GM19438 (cell line): ENCODE data around the gene LARP6.

Source experiments
- ATAC-seq: cut with Tn5 transposase; IDR thresholded peaks from one replicate; pipeline ENCODE4 v1.9.1; 2021; ENCODE audit warnings: low read depth; ENCODE audit not compliant: unreplicated experiment

The LARP6 gene

DNA sequence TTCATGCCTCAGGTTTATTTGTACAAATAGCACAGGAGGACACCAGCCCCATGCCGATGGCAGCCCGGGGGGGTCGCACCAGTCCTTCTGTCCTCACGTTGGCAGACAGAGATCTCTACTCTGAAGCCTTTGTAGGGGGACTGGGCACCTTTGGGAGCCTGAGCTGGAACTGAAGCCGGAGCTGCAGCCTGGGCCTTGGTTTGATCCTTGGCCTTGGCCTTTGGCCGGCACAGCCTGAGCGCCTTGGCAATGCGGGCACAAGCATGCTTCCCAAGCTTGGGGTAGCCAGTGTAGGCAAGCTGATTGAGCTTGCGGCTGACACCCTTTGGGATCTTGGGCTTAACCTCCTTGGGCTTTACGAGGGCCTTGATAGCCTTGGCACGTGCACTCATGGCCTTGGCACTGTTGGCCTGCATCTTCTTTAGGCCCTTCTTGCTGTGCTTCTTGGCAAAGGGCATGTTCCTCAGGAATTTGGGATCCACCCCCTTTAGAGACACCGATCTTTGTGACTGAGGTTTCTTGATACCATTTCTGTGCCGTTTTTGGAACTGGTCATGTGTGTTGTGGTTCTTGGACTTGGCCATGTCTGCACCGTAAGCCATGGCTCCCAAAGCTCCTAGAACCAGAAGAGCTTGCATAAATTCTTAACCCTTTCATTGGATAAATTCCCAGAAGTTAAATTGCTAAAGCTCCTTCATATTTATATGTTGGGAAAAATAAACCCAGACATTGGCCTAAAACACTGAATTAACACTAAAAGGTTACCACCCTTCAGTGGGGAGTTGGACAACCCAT lies 57.2 kb downstream of the LARP6 start:
- no peak for ATAC-seq

- ATAC-seq, result no peak
These were observed 58.7 kb downstream of the LARP6 start for GRCh38 chr15:70795311-70795665.

GRCh38 chr15:70794596-70795310 lies 59.2 kb downstream of the LARP6 start:
- ATAC-seq, result no peak

- ATAC-seq, result no peak
These were observed 60.3 kb downstream of the LARP6 start for GRCh38 chr15:70793694-70794093.

GRCh38 chr15:70792171-70792573 lies 61.8 kb downstream of the LARP6 start:
- no peak for ATAC-seq

GRCh38 chr15:70791259-70791658 lies 62.7 kb downstream of the LARP6 start:
- ATAC-seq, result no peak

DNA sequence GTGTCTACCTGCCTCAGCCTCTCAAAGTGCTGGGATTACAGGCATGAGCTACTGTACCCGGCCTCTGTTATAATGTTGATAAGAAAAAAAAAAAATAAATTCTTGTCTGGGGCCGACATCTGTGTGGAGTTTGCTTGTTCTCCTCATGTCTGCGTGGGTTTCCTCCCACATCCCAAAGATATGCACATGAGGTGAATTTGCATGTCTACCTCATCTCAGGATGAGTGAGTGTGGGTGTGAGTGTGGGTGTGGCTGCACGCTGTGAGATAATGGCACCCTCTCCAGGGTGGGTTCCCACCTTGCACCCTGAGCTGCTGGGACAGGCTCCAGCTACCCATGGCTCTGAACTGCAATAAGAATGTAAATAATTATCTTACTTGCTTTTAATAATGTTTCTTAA lies 64.7 kb downstream of the LARP6 start:
- ATAC-seq, result no peak

DNA sequence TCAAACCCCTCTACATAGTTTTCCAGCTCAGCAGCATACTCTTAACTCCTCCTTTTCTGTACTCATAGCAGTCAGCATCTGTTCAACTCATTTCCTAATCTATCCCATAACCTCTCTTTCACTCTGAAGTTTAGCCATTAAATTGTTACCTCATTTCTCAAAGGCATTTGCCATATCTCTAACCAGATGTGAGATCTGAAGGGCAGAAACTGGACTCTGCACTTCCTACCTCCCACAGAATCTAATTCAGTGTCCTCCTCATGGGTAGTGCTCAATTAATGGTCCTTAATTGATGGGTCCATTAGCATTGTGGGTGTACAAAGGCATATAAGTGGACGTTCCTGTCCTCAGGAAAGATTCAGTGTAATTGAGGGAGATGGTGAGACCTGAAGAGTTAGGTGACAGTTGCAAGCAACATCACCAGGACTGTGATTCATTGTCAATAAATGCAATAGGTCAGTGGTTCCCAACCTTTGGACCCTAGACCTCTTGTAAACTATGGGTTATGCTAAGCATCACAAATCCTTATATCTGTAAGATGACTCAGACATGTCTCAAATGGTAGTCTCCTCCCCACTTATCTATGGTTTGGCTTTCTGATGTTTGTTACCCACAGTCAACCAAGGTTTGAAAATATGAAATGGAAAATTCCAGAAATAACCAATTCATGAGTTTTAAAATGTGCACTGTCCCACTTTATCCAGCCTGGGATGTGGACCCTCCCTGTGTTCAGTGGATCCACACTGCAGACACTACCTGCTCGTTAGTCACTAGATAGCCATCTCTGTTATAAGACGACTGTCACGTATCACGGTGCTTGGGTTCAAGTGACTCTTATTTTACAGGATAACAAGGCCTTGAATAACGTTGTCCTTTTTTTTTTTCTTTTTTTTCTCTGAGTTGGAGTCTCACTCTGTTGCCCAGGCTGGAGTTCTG lies 65.6 kb downstream of the LARP6 start:
- ATAC-seq, result no peak

DNA sequence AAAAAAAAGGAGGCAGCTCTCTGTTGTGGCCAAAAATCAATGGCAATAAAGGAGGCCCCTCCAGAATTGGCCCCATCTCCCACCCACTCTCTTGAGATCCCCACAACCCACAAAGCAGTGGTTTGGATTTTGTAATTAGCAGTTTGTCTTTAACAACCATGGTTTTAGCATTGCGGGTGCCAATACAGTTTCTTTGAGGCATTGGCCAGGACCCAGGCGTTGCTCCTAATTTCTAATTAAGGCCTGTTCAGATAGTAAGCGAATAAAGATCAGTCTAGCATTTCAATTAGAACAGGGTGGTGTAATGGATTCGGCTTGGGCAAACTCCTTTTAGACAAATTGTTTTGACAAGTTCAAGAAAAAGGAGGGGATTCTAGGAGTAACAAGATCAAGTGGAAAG lies 67.0 kb downstream of the LARP6 start:
- ATAC-seq, result no peak

GRCh38 chr15:70783610-70784022 lies 70.3 kb downstream of the LARP6 start:
- ATAC-seq, result no peak

DNA sequence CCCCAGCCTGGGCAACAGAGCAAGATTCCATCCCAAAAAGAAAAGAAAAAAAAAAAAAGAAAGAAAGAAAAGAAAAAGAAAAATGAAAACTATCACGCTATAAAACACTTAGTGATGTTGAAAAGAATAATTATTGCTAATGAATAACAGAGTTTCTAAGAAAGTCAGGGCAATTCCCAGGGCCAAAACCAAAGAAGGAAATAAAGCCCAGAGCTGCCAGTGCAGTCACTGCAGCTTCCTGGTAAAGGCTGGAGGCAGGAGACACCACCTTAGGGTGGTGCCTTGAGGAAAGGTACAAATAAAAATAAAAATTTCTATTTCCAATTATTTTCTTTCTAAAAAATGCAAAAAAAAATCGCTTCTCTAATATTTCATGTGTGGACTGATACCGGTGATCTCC lies 70.9 kb downstream of the LARP6 start:
- no peak for ATAC-seq

DNA sequence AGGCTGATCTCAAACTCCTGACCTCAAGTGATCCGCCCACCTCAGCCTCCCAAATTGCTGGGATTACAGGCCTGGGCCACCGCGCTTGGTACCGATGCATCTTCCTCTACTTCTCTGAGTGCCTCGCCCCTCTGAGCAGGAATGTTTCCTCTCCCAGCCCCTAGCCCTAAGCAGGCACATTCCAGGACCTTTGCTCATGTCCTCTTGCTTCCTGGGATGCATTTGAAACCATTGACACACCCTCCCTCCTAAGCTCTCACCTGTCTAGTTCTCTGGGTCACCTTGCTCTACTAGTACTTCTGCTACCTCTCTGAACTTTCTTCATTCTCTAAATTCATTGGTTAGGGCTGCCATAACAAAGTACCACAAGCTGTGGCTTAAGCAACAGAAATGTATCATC lies 72.7 kb downstream of the LARP6 start:
- ATAC-seq, result no peak
